Left forelimb (tissue), 1 donor: ENCODE measurements around the gene CEP170.

Experiments
- DNase-seq: peaks from one replicate; pipeline ENCODE4 v3.0.0-alpha.2; 2018; ENCODE audit warnings: low spot score

Gene CEP170

GRCh38 chr1:243267914-243268653 is 13.0 kb upstream of the CEP170 start:
- DNase-seq: no peak

- DNase-seq: no peak
Observed at GRCh38 chr1:243267471-243267880, 12.4 kb upstream of the CEP170 start.

GRCh38 chr1:243266231-243266630 is 11.2 kb upstream of the CEP170 start:
- no peak for DNase-seq

GRCh38 chr1:243264717-243265116 is 9.6 kb upstream of the CEP170 start:
- DNase-seq: no peak

- DNase-seq: no peak
Observed at GRCh38 chr1:243261390-243261789, 6.3 kb upstream of the CEP170 start.

- DNase-seq: no peak
Observed at GRCh38 chr1:243260221-243260880, 5.3 kb upstream of the CEP170 start.

GRCh38 chr1:243258731-243259130 is 3.6 kb upstream of the CEP170 start:
- DNase-seq: no peak

- no peak for DNase-seq
Observed at GRCh38 chr1:243257189-243257588, 2.1 kb upstream of the CEP170 start.

GRCh38 chr1:243256590-243256989 is 1.5 kb upstream of the CEP170 start:
- DNase-seq: no peak

- peak; percentile 98 for DNase-seq
Observed at GRCh38 chr1:243255791-243256512, 871 bp upstream of the CEP170 start, which contains the start of gene SDCCAG8. Gene SDCCAG8 (plus strand): TSS chr1:243256041. CDS start chr1:243256174, 133 bp downstream.

- peak; percentile 83 for DNase-seq
Observed at GRCh38 chr1:243254233-243254926, 701 bp downstream of the CEP170 start.

- DNase-seq: no peak
Observed at GRCh38 chr1:243253926-243254232, 1.2 kb downstream of the CEP170 start.

- no peak for DNase-seq
Observed at GRCh38 chr1:243253211-243253925, 1.7 kb downstream of the CEP170 start.

- DNase-seq: no peak
Observed at GRCh38 chr1:243251539-243251938, 3.5 kb downstream of the CEP170 start.

GRCh38 chr1:243250102-243250501 is 5.0 kb downstream of the CEP170 start:
- no peak for DNase-seq

- DNase-seq: no peak
Observed at GRCh38 chr1:243249214-243249613, 5.9 kb downstream of the CEP170 start.

- DNase-seq: no peak
Observed at GRCh38 chr1:243247901-243248300, 7.2 kb downstream of the CEP170 start.

GRCh38 chr1:243246916-243247315 is 8.2 kb downstream of the CEP170 start:
- DNase-seq: no peak

GRCh38 chr1:243244432-243244841 is 10.6 kb downstream of the CEP170 start:
- no peak for DNase-seq

- DNase-seq: no peak
Observed at GRCh38 chr1:243236604-243237252, 18.4 kb downstream of the CEP170 start.

GRCh38 chr1:243234978-243235647 is 20.0 kb downstream of the CEP170 start:
- no peak for DNase-seq
